ENCODE measurements around the gene KIF25.

DNA sequence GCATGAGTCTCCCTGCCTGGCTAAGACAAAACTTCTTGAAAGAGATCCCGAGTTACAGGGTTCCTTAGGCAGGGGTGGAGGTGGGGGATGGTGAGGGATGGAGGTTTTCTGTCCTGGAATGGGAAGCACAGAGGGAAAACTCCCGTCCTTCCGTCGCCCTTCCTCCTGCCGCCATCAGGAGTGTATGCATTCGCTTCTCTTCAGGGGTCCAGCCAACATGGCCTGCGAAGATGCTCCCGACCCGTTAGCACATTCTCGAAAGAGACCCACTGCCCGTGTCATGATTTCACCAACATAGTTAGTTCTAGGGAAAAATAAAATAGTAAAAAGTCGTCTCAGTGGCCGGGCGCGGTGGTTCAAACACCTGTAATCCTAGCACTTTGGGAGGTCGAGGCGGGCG lies 37.1 kb downstream of the KIF25 start:
- TF ChIP-seq ISL1 (CRISPR knock-in tag; IDR thresholded peaks at IDR 0.05), result no peak
- TF ChIP-seq, protein P1, sequence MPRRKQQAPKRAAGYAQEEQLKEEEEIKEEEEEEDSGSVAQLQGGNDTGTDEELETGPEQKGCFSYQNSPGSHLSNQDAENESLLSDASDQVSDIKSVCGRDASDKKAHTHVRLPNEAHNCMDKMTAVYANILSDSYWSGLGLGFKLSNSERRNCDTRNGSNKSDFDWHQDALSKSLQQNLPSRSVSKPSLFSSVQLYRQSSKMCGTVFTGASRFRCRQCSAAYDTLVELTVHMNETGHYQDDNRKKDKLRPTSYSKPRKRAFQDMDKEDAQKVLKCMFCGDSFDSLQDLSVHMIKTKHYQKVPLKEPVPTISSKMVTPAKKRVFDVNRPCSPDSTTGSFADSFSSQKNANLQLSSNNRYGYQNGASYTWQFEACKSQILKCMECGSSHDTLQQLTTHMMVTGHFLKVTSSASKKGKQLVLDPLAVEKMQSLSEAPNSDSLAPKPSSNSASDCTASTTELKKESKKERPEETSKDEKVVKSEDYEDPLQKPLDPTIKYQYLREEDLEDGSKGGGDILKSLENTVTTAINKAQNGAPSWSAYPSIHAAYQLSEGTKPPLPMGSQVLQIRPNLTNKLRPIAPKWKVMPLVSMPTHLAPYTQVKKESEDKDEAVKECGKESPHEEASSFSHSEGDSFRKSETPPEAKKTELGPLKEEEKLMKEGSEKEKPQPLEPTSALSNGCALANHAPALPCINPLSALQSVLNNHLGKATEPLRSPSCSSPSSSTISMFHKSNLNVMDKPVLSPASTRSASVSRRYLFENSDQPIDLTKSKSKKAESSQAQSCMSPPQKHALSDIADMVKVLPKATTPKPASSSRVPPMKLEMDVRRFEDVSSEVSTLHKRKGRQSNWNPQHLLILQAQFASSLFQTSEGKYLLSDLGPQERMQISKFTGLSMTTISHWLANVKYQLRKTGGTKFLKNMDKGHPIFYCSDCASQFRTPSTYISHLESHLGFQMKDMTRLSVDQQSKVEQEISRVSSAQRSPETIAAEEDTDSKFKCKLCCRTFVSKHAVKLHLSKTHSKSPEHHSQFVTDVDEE (CRISPR knock-in tag; IDR thresholded peaks at IDR 0.05), result no peak
- no peak for TF ChIP-seq ZFP30 (CRISPR knock-in tag; IDR thresholded peaks at IDR 0.05)
- TF ChIP-seq SNAI2 (CRISPR knock-in tag; IDR thresholded peaks at IDR 0.05), result no peak
- TF ChIP-seq TOX (CRISPR knock-in tag; IDR thresholded peaks at IDR 0.05; ENCODE audit: borderline replicate concordance), result no peak
- TF ChIP-seq, protein P2, sequence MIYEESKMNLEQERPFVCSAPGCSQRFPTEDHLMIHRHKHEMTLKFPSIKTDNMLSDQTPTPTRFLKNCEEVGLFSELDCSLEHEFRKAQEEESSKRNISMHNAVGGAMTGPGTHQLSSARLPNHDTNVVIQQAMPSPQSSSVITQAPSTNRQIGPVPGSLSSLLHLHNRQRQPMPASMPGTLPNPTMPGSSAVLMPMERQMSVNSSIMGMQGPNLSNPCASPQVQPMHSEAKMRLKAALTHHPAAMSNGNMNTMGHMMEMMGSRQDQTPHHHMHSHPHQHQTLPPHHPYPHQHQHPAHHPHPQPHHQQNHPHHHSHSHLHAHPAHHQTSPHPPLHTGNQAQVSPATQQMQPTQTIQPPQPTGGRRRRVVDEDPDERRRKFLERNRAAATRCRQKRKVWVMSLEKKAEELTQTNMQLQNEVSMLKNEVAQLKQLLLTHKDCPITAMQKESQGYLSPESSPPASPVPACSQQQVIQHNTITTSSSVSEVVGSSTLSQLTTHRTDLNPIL (CRISPR knock-in tag; IDR thresholded peaks at IDR 0.05; ENCODE audit: low read depth), result no peak
- TF ChIP-seq ZNF70 (CRISPR knock-in tag; IDR thresholded peaks at IDR 0.05), result no peak
- no peak for TF ChIP-seq TCF4 (CRISPR knock-in tag; IDR thresholded peaks at IDR 0.05; ENCODE audit: borderline replicate concordance)
- no peak for TF ChIP-seq ARNTL (CRISPR knock-in tag; IDR thresholded peaks at IDR 0.05; ENCODE audit: borderline replicate concordance, low read depth)
